GDM1 (cell line): Measurements from ENCODE around the gene CACNA2D3.
"Not testable (repeated sequence)": the region's sequence is repeated elsewhere in the genome, so short reads cannot be mapped to it uniquely, and the experiment has no call there.

Source experiments
- DNase-seq: peaks from one replicate; lab custom pipeline; 2025; lab: John Stamatoyannopoulos, UW

Gene CACNA2D3

GRCh38 chr3:54963641-54964040, 841.3 kb downstream of the CACNA2D3 start:
- no peak for DNase-seq

- no peak for DNase-seq
Observed at GRCh38 chr3:54964081-54964480, 841.7 kb downstream of the CACNA2D3 start.

- no peak for DNase-seq
Observed at GRCh38 chr3:54965746-54966145, 843.4 kb downstream of the CACNA2D3 start.

- DNase-seq = no peak
Observed at GRCh38 chr3:54966979-54967378, 844.6 kb downstream of the CACNA2D3 start.

- no peak for DNase-seq
Observed at GRCh38 chr3:54967731-54968161, 845.4 kb downstream of the CACNA2D3 start.

- DNase-seq = no peak
Observed at GRCh38 chr3:54968546-54969172, 846.3 kb downstream of the CACNA2D3 start.

GRCh38 chr3:54969652-54970051, 847.3 kb downstream of the CACNA2D3 start:
- DNase-seq = no peak

- no peak for DNase-seq
Observed at GRCh38 chr3:54970895-54971294, 848.5 kb downstream of the CACNA2D3 start.

GRCh38 chr3:54977439-54977838, 855.1 kb downstream of the CACNA2D3 start:
- no peak for DNase-seq

- not testable (repeated sequence) for DNase-seq
Observed at GRCh38 chr3:54977946-54978345, 855.6 kb downstream of the CACNA2D3 start.

- DNase-seq = no peak
Observed at GRCh38 chr3:54982807-54983206, 860.5 kb downstream of the CACNA2D3 start.

- no peak for DNase-seq
Observed at GRCh38 chr3:54983266-54984099, 861.1 kb downstream of the CACNA2D3 start.

GRCh38 chr3:54985856-54986255, 863.5 kb downstream of the CACNA2D3 start:
- DNase-seq = no peak

- no peak for DNase-seq
Observed at GRCh38 chr3:54986294-54986693, 863.9 kb downstream of the CACNA2D3 start.

- no peak for DNase-seq
Observed at GRCh38 chr3:54987719-54988118, 865.4 kb downstream of the CACNA2D3 start.

GRCh38 chr3:54988302-54988837, 866.0 kb downstream of the CACNA2D3 start:
- DNase-seq = no peak

GRCh38 chr3:54988838-54989630, 866.7 kb downstream of the CACNA2D3 start:
- DNase-seq = no peak

- DNase-seq = no peak
Observed at GRCh38 chr3:54994111-54994513, 871.8 kb downstream of the CACNA2D3 start.

- no peak for DNase-seq
Observed at GRCh38 chr3:54999159-54999558, 876.8 kb downstream of the CACNA2D3 start.

- no peak for DNase-seq
Observed at GRCh38 chr3:54999811-55000210, 877.5 kb downstream of the CACNA2D3 start.

GRCh38 chr3:55000546-55000945, 878.2 kb downstream of the CACNA2D3 start:
- no peak for DNase-seq

- no peak for DNase-seq
Observed at GRCh38 chr3:55000953-55001352, 878.6 kb downstream of the CACNA2D3 start.
